GM18909 (cell line): Measurements from ENCODE around the gene ING5.
"Not testable (repeated sequence)": the region's sequence is repeated elsewhere in the genome, so short reads cannot be mapped to it uniquely, and the experiment has no call there.

ENCODE experiments used
- ATAC-seq: cut with Tn5 transposase; IDR thresholded peaks from one replicate; pipeline ENCODE4 v1.9.1; 2021; ENCODE audit warnings: mild to moderate bottlenecking; ENCODE audit not compliant: unreplicated experiment, poor library complexity

ING5 gene

DNA sequence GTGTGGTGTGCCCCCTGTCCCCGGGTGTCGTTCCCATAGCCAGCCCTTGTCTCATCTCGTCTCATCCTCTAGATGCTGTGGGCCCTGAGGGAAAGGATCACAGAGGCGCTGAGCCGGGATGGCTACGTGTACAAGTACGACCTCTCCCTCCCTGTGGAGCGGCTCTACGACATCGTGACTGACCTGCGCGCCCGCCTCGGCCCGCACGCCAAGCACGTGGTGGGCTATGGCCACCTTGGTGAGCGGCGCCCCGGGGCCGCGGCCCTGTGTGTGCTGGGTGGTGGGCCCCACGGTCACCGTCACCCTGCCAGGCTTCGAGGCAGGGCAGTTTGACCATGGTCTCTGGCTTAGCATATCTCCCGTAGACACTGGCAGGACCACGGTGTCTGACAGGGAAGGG lies 53.9 kb downstream of the ING5 start:
- no peak for ATAC-seq

DNA sequence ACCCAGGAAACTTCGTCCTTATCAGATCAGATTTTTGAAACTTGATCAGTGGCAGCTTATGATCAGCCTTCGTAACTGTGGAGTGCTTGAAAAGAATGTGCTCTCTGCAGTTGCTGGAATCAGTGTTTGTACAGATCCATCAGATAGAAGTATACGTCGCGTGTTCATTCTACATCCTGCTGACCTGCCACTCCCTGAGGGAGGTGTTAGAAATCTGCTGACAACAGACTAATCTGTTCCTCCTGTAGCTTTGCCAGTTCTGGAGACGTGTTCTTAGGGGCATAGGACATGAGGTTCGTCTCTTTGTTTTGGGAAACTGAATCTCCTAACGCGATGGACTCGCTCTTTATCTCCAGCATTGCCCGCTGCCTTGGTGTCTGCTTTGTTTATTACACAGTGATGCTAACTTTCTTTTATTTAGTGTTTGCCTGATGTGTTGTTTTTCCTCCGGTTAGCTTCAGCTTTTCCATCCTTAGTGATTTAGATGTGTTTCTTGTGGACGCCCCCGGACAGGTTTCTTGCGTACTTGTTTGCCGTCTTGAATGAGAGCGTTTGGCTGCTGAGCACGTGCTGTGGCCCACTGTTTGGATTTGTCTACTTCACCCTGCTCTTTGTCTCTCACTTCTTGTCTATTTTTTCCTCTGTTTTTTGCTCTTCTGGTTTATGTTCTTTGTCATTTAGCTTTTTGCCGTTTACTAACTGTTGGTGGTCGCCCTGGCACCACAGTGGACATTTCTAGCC lies 57.4 kb downstream of the ING5 start:
- no peak for ATAC-seq

DNA sequence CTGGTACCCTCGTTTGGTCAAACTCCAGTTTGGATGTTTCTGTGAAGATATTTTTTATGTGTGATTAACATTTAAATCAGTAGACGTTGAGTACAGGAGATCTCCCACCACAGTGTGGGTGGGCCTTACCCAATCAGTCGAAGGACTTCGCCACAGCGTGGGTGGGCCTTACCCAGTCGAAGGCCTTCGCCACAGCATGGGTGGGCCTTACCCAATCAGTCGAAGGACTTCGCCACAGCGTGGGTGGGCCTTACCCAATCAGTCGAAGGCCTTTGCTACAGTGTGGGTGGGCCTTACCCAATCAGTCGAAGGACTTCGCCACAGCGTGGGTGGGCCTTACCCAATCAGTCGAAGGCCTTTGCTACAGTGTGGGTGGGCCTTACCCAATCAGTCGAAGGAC lies 58.1 kb downstream of the ING5 start:
- ATAC-seq: not testable (repeated sequence)

DNA sequence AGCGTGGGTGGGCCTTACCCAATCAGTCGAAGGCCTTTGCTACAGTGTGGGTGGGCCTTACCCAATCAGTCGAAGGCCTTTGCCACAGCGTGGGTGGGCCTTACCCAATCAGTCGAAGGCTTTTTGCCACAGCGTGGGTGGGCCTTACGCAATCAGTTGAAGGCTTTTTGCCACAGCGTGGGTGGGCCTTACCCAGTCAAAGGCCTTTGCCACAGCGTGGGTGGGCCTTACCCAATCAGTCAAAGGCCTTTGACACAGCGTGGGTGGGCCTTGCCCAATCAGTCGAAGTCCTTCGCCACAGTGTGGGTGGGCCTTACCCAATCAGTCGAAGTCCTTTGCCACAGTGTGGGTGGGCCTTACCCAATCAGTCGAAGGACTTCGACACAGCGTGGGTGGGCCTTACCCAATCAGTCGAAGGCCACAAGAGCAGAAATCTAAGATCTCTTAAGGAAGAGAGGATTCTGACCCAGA lies 58.5 kb downstream of the ING5 start:
- no peak for ATAC-seq

DNA sequence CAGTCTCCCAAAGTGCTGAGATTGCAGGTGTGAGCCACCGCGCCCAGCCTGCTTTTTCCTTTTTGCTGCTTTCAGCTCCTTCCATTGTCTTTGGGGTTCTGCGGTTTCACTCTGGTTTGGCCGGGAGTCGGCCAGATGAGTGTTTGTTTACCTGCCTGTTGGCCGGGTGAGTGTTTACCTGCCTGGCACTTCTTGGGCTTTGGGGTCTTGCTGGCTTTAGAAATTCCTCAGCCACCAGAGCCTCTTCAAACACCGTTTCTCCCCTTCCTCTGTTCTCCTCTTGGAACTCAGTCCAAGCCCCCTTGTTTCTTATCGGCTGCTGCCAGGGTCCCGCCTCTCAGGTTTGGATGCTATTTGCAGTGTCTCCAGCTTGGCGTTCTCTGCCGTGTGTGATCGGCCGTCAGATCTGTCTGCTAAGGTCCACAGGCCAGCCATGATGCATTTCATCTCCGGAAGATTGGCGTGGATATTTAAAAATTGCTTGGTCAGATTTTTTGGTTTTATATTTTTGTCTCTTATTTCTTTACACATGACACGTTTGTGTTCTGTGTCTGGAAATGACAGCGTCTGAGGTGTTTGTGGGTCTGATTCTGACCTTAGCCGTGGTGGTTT lies 60.6 kb downstream of the ING5 start:
- no peak for ATAC-seq

DNA sequence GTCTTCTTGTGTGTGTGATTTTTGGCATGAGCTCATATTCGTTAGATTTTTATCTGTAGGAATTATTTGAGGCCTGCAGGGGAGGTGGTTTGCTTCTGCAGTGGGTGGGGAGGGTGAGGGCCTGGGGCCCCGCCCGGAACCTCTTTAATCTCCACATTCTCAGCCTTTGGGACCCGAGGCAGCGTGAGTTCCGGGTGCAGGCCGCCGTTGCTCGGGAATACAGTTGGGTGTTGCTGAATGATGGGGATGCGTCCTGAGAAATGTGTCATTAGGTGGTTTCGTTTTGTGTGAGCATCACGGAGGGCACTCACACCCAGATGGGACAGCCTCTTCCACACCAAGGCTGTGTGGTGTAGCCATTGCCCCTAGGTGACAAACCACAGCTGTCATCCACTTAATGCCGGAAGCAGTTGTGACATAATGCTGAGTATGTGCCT lies 61.1 kb downstream of the ING5 start:
- ATAC-seq: no peak

DNA sequence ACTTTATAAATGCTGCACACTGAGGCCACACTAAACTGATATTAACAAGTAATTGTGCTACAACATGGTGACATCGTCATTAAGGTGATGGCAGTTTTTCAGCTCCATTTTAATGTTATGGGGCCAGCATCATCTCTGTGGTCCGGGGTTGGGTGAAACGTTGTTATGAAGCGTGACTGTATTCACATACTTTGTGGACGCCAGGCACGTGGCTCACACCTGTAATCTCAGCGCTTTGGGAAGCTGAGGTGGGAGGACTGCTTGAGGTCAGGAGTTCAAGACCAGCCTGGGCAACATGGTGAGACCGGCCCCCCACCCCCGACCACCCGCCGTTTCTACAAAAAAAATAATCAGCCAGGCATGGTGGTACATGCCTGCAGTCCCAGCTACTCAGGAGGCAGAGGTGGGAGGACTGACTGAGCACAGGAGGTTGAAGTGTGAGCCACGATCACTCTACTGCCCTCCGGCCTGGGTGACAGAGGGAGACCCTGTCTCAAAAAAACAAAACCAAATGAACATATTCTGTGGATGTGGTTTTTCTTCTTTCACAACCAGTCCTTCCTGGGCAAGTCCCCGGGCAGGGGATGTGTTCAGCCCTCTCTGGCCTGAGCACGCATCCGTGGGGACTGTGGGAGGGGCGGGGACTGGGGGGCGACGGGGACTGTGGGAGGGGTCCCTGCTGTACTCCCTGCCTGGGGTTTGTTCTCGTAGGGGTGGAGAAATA lies 61.9 kb downstream of the ING5 start:
- no peak for ATAC-seq

DNA sequence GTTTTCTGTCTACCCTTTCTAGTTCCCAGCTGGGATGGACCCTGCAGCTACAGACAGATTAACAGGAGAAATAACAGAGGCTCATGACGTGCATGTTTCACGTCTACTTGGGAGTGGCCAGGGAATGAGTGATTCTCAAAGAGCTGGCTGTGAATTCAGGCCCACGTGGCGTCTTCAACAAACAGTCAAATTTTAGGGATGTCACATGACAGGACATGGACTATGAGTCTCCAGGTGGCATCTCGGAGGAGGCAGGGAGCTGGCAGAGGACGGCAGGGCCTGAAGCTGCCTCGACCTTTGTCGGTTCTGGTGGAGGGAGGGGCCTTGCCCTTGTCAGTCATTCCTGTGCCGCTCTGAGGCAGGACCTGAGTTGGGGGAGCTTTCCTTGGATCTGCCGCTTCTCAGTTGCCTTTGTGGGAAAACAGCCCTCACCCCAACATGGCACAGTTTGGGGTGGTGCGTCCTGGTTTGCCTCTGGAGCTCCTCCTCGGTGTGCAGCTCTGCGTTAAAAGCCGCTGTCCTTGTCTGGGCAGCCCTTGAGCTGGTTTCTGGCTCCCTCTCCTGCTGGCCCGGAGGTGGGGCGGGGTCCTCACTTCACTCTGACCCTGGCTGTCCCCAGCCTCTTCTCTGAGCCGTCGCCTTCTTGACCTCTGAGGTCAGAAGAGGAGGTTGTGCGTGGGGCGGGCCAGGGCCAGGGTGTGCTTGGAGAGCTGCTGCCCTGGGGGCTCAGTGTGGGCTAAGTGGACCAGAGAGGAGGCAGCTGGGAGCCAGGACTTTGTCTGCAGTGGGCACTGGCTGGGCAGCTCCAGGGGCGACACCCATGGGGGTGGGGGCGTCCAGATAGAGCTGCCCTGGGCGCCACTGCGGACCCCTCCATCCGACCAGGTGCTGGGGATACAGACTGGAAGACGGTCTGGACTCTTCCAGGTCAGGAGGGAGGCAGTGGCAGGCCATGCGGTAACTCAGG lies 62.7 kb downstream of the ING5 start:
- ATAC-seq: no peak

DNA sequence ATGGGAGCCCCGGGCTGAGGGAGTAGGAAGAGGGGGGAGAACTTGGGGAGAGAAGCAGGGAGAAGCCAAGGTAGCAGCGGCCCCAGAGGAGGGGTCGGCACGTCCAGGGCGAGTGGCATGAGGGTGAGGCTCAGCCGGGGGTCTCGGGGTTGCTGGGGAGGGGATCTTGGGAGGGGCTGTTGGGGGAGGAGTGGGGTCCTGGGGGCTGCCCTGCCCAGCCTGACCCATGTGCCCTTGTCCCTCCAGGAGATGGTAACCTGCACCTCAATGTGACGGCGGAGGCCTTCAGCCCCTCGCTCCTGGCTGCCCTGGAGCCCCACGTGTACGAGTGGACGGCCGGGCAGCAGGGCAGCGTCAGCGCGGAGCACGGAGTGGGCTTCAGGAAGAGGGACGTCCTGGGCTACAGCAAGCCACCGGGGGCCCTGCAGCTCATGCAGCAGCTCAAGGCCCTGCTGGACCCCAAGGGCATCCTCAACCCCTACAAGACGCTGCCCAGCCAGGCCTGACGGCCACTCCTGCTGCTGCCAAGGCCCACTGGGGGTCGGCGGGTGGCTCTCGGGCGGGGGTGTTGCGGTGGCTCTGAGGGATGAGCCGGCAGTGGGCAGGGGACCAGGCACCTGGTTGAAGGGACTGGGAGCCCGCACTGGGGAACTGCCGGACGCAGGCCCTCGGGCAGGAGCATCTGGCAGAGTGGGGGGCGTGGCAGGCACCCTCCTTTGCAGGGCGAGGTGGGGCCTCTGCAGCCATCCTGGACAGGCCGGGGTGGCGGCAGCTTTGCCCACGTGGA lies 65.8 kb downstream of the ING5 start:
- ATAC-seq: no peak

DNA sequence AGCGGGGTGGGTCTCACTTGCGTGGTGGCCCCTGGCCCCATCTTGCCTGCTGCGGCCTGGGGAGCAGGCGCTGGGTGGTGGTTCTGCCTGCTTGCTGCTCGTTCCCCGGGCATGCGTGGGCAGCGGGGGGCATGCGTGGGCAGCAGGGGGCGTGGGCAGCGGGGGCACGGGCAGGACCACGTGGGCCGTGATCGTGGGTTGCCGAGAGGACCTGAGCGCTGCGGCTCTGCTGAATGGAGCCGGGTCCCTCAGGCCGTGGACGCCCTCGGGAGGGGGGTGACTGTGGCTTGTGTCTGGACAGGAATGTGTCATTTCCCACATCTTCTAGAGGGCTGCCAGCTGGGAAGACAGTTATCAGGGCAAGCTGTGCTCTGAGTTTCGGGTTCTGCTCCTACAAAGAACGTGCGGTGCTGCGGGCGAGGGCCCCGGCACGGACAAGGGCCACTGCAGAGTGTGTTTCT lies 66.4 kb downstream of the ING5 start:
- no peak for ATAC-seq

DNA sequence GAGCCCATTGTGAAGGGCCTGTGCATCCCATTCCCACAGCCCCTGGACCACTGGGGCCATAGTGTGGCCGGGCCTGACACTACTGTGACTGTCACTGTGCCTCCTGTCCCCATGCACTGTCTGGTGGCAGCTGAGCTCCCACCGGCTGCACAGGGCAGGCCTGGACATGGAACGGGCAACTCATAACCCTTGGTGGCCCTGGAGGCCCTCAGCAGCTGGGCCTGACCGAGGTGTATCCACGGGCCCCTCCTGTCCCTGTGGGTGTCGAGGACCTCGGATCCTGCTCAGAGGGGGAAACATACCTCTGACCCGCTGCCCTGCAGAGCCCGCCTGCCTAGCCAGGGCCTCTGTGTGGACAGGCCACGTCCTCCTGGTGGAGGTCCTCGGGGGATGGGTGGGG lies 67.0 kb downstream of the ING5 start:
- no peak for ATAC-seq

DNA sequence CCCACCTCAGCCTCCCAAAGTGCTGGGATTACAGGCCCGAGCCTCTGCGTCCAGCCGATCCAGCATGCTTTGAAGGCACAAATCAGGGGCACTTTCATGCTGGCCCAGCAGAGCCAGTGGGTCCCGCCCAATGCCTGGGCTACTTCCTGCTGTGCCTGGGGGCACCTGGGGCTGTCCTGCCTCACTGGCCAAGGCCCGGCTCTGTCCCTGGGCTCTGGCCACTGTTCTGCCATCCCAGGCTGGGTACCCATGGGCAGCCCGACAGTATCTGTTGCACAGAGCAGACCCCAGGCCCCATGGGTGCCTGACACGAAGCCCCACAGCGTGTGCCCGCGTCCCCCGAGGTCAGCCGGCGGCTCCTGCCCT lies 68.0 kb downstream of the ING5 start:
- no peak for ATAC-seq

DNA sequence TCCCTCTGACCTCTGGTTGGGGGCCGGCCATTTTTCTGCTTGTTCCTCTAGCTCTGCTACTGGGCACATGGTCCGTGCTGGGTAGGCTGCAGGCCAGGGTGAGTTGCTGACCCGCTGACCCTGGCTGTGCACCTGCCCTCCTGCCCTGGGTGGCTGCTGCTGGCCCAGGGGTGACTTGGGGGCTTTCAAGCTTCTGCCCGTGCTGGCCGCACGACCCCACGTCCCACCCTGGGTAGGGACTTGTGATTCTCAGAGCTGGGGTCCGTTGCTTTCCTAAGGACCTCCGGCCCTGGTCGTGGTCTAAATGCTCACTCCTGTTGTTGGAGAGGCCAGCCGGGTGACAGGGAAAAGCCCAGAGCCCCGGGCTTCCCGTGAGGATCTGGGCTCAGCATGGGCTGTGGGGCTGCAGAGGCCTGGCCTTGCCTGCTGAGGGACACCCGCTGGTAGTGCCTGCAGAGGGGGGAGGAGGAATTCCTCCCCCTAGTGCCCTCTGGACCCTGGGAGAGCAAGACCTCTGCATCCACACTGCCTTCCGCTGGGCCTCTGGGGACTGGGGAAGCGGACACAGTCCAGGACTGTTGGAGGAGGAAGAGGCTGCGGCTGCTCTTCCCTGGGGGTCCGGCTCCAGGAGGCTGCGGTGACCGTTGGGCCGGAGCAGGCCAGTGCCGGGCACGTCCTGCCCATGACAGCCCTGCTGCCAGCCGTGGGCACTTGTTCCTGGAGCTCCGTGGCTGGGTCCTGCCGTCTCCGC lies 68.5 kb downstream of the ING5 start:
- no peak for ATAC-seq

DNA sequence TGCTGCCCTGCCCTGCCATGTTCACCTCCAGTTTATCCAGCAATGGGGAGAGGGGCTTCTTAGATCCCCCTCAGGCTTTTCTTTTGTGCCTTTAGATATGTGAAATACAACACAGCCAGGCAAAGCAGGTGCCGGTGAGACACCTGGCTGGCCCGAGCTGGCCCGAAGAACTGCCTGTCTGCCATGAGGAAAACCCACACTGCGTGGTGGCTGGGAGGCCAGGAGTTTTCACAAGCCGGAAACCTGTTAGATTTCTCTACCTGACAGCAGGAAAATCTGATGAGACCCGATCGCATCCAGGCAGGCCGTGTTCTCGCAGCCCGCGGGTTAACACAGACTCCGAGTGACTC lies 69.1 kb downstream of the ING5 start:
- no peak for ATAC-seq

DNA sequence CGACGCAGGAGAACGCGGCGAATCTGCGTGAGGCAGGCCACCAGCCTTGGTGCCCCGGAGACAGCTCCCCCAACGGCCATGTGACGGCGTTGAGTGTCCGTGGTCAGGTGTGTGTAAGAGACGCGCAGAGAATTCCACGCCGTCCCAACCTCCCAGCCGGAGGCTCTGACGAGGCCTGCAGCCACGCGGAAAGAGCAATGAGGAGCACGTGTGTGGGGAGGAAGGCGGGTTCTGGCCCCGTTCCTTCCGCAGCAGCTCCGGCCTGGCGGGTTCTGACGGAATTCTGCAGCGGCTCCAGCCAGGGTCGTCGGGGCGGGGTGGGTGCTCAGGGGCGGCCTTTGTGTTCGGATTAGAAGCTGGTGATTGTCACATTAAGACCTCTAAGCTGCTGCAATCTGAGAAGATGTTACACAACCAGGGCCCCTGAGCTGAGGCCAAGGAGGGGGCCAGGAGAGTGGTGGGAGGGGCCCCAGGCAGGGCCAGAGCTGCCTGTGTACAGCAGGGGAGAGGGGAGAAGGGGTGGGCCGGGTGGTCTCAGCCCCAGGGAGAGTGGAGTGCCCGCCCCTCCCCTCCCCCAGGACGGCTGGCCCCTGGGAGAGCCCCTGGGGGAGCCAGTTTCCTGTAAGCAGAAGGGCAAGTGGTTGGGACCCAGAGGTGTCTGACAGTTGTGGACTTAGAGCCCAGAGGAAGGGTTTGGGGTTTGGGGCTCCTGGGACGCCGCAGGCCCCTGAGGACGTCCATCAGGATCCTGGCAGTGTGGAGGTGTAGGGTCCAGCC lies 69.6 kb downstream of the ING5 start:
- ATAC-seq: no peak

DNA sequence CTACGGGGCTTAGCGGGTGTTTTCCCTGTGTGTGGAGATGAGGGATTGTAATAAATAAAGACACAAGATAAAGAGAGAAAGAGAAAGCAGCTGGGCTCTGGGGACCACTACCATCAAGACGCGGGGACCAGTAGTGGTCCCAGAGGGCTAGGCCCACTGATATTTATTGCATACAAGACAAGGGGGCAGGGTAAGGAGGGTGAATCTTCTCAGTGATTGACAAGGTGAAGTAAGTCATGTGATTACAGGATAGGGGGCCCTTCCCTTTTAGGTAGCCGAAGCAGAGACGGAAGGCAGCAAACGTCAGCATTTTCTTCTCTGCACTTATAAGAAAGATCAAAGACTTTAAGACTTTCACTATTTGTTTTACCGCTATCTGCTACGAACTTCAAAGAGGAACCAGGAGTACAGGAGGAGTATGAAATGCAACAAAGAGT lies 70.2 kb downstream of the ING5 start:
- no peak for ATAC-seq

DNA sequence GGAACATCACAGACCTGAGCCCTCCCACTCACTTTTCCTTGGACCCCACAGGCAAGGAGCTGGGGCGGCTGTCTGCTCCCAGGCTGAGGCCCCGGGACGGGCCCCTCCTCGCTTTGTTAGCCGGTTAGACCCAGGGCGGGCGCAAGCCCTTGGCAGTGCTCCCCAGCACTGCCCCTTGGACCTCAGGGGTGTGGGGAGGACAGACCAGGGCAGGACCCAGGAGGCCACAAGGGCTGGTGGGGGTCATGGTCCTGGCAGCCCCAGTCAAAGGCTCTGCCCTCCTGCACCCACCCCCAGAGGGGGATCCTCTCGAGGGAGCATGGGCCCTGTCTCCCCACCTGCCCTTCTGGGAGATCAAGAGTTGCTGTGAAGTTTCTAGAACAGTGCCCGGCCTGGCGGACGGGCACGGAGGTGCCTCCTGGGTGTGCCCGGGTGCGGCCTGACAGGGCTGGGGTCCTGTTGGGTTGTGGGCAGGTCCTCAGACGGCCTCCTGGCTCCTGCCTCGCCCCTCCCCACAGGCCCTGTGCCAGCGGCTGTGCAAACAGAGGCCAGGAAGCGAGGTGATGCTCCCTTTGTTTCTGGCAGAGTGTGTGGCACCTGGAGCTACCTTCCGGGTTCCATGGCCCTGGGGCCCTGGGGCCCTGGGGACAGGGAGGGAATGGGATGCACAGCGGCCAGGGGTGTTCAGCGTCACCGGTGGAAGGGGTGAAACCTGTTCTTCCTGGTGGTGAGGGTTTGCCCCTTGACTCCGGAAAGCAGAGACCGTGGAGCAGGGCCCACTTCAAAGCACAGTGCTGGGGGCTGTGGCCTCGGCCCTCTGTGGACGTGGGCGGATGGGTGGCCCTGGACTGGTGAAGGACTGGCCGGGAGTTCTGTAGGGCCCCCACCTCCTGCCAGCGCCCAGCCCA lies 71.9 kb downstream of the ING5 start:
- no peak for ATAC-seq
